HL-60/S4 (cell line): Measurements from ENCODE around the gene PCLAF.
"Not testable (repeated sequence)": the region's sequence is repeated elsewhere in the genome, so short reads cannot be mapped to it uniquely, and the experiment has no call there.

Experiments used
- in situ Hi-C: fragments of 300-500 bp; cut with MboI; formaldehyde crosslinking; loops from 2 replicates; pipeline ENCODE4 v1.14.3; 2022; ENCODE audit warnings: low sequenced_read_pairs

PCLAF gene

GRCh38 chr15:64369078-64369607, 12.1 kb downstream of the PCLAF start:
- in situ Hi-C loops = no loop called here

- in situ Hi-C loops = no loop called here
These were observed 20.0 kb downstream of the PCLAF start for GRCh38 chr15:64361259-64361658.

- in situ Hi-C loops = no loop called here
These were observed 24.6 kb downstream of the PCLAF start for GRCh38 chr15:64356710-64357040.

- in situ Hi-C loops = no loop called here
These were observed 25.1 kb downstream of the PCLAF start, which contains the start of gene CSNK1G1 for GRCh38 chr15:64355944-64356709. Gene CSNK1G1, minus strand, starts transcription at chr15:64356173. Its CDS starts 55,674 bp downstream, at chr15:64300499.

- in situ Hi-C loops = no loop called here
These were observed 25.8 kb downstream of the PCLAF start for GRCh38 chr15:64355348-64355943.

GRCh38 chr15:64354688-64355344, 26.4 kb downstream of the PCLAF start:
- in situ Hi-C loops = no loop called here

- in situ Hi-C loops = no loop called here
These were observed 30.0 kb downstream of the PCLAF start for GRCh38 chr15:64351265-64351664.

- in situ Hi-C loops = no loop called here
These were observed 31.9 kb downstream of the PCLAF start for GRCh38 chr15:64349375-64349774.

GRCh38 chr15:64348455-64348854, 32.8 kb downstream of the PCLAF start:
- in situ Hi-C loops = no loop called here

GRCh38 chr15:64346242-64346641, 35.0 kb downstream of the PCLAF start:
- in situ Hi-C loops = not testable (repeated sequence)

- in situ Hi-C loops = no loop called here
These were observed 36.5 kb downstream of the PCLAF start for GRCh38 chr15:64344651-64345294.

- in situ Hi-C loops = no loop called here
These were observed 37.4 kb downstream of the PCLAF start for GRCh38 chr15:64343841-64344240.

- in situ Hi-C loops = no loop called here
These were observed 38.0 kb downstream of the PCLAF start for GRCh38 chr15:64343222-64343621.

GRCh38 chr15:64341961-64342360, 39.3 kb downstream of the PCLAF start:
- in situ Hi-C loops = no loop called here

GRCh38 chr15:64340355-64340754, 40.9 kb downstream of the PCLAF start:
- in situ Hi-C loops = no loop called here

GRCh38 chr15:64337761-64338160, 43.5 kb downstream of the PCLAF start:
- in situ Hi-C loops = no loop called here

- in situ Hi-C loops = no loop called here
These were observed 47.0 kb downstream of the PCLAF start for GRCh38 chr15:64333986-64334929.

GRCh38 chr15:64333516-64333915, 47.7 kb downstream of the PCLAF start:
- in situ Hi-C loops = no loop called here

- in situ Hi-C loops = not testable (repeated sequence)
These were observed 49.6 kb downstream of the PCLAF start for GRCh38 chr15:64331668-64332067.

GRCh38 chr15:64326975-64327374, 54.3 kb downstream of the PCLAF start:
- in situ Hi-C loops = not testable (repeated sequence)
